Ishikawa (cell line): ENCODE data around the gene RXFP2.

Experiments
- CEBPB ChIP-seq: IDR thresholded peaks from 2 replicates; pipeline ENCODE4 v1.6.1; 2012
- CREB1 ChIP-seq: IDR thresholded peaks from 2 replicates; pipeline ENCODE4 v1.6.1; 2012; ENCODE audit warnings: low read depth
- EGR1 ChIP-seq: IDR thresholded peaks from 2 replicates; pipeline ENCODE4 v1.6.1; 2012
- EP300 ChIP-seq: IDR thresholded peaks from 2 replicates; pipeline ENCODE4 v1.6.1; 2012; ENCODE audit warnings: borderline replicate concordance
- FOXM1 ChIP-seq: IDR thresholded peaks from 2 replicates; pipeline ENCODE4 v1.6.1; 2012; ENCODE audit warnings: low read depth, borderline replicate concordance
- NFIC ChIP-seq: IDR thresholded peaks from 2 replicates; pipeline ENCODE4 v1.6.1; 2012
- RAD21 ChIP-seq: IDR thresholded peaks from 2 replicates; pipeline ENCODE4 v1.6.1; 2012; ENCODE audit warnings: low read depth
- TAF1 ChIP-seq: IDR thresholded peaks from 2 replicates; pipeline ENCODE4 v1.6.1; 2012; ENCODE audit warnings: low read depth, mild to moderate bottlenecking
- TCF12 ChIP-seq: IDR thresholded peaks from 2 replicates; pipeline ENCODE4 v1.6.1; 2012; ENCODE audit warnings: low read depth
- YY1 ChIP-seq: IDR thresholded peaks from 2 replicates; pipeline ENCODE4 v1.6.1; 2012; ENCODE audit warnings: low read depth
- ZBTB7A ChIP-seq: IDR thresholded peaks from 2 replicates; pipeline ENCODE4 v1.6.1; 2012; ENCODE audit warnings: low read depth
- TF ChIP-seq, protein P1 (sequence below): IDR thresholded peaks from 2 replicates; pipeline ENCODE4 v1.6.1; 2012; ENCODE audit warnings: low read depth, mild to moderate bottlenecking
- TF ChIP-seq, protein P2 (sequence below): IDR thresholded peaks from 2 replicates; pipeline ENCODE4 v1.6.1; 2012
- TF ChIP-seq, protein P3 (sequence below): IDR thresholded peaks from 2 replicates; pipeline ENCODE4 v1.6.1; 2012

DNA sequence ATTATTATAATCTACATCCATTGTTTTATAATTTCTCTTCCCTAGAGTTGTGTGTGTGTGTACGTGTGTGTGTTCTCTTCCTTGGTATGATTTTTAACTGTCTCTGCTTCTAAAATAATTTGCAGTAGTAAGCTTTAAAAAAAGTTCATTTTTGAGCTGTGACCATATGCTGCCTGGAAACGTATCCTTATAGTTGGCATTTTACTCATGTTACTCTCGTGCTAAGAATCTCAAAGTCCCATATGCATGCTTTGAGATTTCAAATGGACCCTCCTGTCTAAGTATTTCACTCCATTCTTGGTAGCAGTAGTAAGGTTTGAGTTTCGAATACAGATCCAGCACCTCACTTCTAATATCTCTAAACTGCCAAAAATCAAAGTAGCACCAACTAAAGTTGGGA is 109.9 kb downstream of the RXFP2 start:
- no peak for TF ChIP-seq EP300
- TF ChIP-seq, protein P1, sequence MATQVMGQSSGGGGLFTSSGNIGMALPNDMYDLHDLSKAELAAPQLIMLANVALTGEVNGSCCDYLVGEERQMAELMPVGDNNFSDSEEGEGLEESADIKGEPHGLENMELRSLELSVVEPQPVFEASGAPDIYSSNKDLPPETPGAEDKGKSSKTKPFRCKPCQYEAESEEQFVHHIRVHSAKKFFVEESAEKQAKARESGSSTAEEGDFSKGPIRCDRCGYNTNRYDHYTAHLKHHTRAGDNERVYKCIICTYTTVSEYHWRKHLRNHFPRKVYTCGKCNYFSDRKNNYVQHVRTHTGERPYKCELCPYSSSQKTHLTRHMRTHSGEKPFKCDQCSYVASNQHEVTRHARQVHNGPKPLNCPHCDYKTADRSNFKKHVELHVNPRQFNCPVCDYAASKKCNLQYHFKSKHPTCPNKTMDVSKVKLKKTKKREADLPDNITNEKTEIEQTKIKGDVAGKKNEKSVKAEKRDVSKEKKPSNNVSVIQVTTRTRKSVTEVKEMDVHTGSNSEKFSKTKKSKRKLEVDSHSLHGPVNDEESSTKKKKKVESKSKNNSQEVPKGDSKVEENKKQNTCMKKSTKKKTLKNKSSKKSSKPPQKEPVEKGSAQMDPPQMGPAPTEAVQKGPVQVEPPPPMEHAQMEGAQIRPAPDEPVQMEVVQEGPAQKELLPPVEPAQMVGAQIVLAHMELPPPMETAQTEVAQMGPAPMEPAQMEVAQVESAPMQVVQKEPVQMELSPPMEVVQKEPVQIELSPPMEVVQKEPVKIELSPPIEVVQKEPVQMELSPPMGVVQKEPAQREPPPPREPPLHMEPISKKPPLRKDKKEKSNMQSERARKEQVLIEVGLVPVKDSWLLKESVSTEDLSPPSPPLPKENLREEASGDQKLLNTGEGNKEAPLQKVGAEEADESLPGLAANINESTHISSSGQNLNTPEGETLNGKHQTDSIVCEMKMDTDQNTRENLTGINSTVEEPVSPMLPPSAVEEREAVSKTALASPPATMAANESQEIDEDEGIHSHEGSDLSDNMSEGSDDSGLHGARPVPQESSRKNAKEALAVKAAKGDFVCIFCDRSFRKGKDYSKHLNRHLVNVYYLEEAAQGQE, result no peak
- no peak for TF ChIP-seq EGR1
- no peak for TF ChIP-seq TCF12
- TF ChIP-seq, protein P2, sequence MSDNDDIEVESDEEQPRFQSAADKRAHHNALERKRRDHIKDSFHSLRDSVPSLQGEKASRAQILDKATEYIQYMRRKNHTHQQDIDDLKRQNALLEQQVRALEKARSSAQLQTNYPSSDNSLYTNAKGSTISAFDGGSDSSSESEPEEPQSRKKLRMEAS, result no peak
- no peak for TF ChIP-seq YY1
- no peak for TF ChIP-seq FOXM1
- no peak for TF ChIP-seq NFIC
- no peak for TF ChIP-seq CREB1
- TF ChIP-seq RAD21, result no peak
- TF ChIP-seq ZBTB7A, result no peak
- TF ChIP-seq TAF1, result no peak
- TF ChIP-seq, protein P3, sequence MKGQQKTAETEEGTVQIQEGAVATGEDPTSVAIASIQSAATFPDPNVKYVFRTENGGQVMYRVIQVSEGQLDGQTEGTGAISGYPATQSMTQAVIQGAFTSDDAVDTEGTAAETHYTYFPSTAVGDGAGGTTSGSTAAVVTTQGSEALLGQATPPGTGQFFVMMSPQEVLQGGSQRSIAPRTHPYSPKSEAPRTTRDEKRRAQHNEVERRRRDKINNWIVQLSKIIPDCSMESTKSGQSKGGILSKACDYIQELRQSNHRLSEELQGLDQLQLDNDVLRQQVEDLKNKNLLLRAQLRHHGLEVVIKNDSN, result no peak
- no peak for TF ChIP-seq CEBPB
